Measurements from ENCODE around the gene RAN. TPM values are rescaled to one million over a fixed set of nuclear protein-coding genes. Genes with fewer than 3 reads are reported as not detected.
"Not testable (repeated sequence)": the region's sequence is repeated elsewhere in the genome, so short reads cannot be mapped to it uniquely, and the experiment has no call there.

RAN gene
- 100 to 1,000 TPM; 425 to 703 (median 612) TPM for polyA plus RNA-seq (ENCODE audit: insufficient read length in 4 of 4)

GRCh38 chr12:130871286-130872178 lies at the start of gene RAN:
Gene RAN, plus strand, starts transcription at chr12:130872066. Its CDS starts 528 bp downstream, at chr12:130872594.
- peak; percentile 73 to 85 (median 84) for DNase-seq (ENCODE audit: low read depth in 4 of 4, low spot score in 3 of 4)

GRCh38 chr12:130825771-130826150 lies 46.1 kb upstream of the RAN start:
- no peak for DNase-seq (ENCODE audit: low read depth in 4 of 4, low spot score in 3 of 4)

- no peak for DNase-seq (ENCODE audit: low read depth in 4 of 4, low spot score in 3 of 4)
Measured at GRCh38 chr12:130826151-130826801, 45.6 kb upstream of the RAN start.

GRCh38 chr12:130827432-130827831 lies 44.4 kb upstream of the RAN start:
- DNase-seq (ENCODE audit: low read depth in 4 of 4, low spot score in 3 of 4) = no peak

- DNase-seq (ENCODE audit: low read depth in 4 of 4, low spot score in 3 of 4) = no peak
Measured at GRCh38 chr12:130828895-130829294, 43.0 kb upstream of the RAN start.

- DNase-seq (ENCODE audit: low read depth in 4 of 4, low spot score in 3 of 4) = no peak
Measured at GRCh38 chr12:130829391-130830245, 42.2 kb upstream of the RAN start.

- DNase-seq (ENCODE audit: low read depth in 4 of 4, low spot score in 3 of 4) = no peak
Measured at GRCh38 chr12:130830246-130830551, 41.7 kb upstream of the RAN start.

- no peak for DNase-seq (ENCODE audit: low read depth in 4 of 4, low spot score in 3 of 4)
Measured at GRCh38 chr12:130831246-130831645, 40.6 kb upstream of the RAN start.

- no peak for DNase-seq (ENCODE audit: low read depth in 4 of 4, low spot score in 3 of 4)
Measured at GRCh38 chr12:130831876-130832405, 39.9 kb upstream of the RAN start.

- DNase-seq (ENCODE audit: low read depth in 4 of 4, low spot score in 3 of 4) = no peak
Measured at GRCh38 chr12:130832561-130833209, 39.2 kb upstream of the RAN start.

GRCh38 chr12:130835011-130835410 lies 36.9 kb upstream of the RAN start:
- DNase-seq (ENCODE audit: low read depth in 4 of 4, low spot score in 3 of 4) = no peak

GRCh38 chr12:130835436-130835835 lies 36.4 kb upstream of the RAN start:
- no peak for DNase-seq (ENCODE audit: low read depth in 4 of 4, low spot score in 3 of 4)

- DNase-seq (ENCODE audit: low read depth in 4 of 4, low spot score in 3 of 4) = no peak
Measured at GRCh38 chr12:130838284-130838950, 33.4 kb upstream of the RAN start.

- DNase-seq (ENCODE audit: low read depth in 4 of 4, low spot score in 3 of 4) = peak in 3 of 4 donors; percentile 59 to 70 (median 66)
Measured at GRCh38 chr12:130838951-130839769, 32.7 kb upstream of the RAN start, which contains the start of gene STX2. Gene STX2, minus strand, starts transcription at chr12:130839250. Its CDS starts 151 bp downstream, at chr12:130839099.

- DNase-seq (ENCODE audit: low read depth in 4 of 4, low spot score in 3 of 4) = peak in 2 of 4 donors; percentile 39 to 56
Measured at GRCh38 chr12:130839770-130840404, 32.0 kb upstream of the RAN start.

GRCh38 chr12:130846369-130846768 lies 25.5 kb upstream of the RAN start:
- DNase-seq (ENCODE audit: low read depth in 4 of 4, low spot score in 3 of 4) = no peak

GRCh38 chr12:130847112-130847511 lies 24.8 kb upstream of the RAN start:
- DNase-seq (ENCODE audit: low read depth in 4 of 4, low spot score in 3 of 4) = no peak

- not testable (repeated sequence) for DNase-seq (ENCODE audit: low read depth in 4 of 4, low spot score in 3 of 4)
Measured at GRCh38 chr12:130848105-130848504, 23.8 kb upstream of the RAN start.

All from left renal pelvis (tissue), 4 donors.